Measurements from ENCODE around the gene SBF2.

SBF2 gene

DNA sequence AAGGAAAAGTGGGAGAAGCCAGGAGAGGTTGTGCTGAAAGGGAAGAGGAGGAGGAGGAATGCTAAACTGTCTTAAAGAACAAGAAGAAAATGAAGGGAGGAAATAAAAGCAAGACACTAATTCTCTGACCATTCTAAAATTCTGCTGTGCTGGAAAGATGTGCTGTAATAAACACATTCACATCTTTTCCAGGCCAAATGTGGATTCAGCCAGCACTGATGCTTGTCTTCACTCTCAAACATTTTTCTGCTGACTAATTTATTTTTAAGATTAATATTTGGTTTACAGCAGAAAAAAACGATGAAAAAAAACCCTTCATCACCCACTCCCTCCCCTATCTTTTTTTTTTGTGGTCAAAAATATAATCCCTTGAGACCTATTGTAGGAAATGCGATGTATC lies 406.5 kb downstream of the SBF2 start:
- TF ChIP-seq, protein P1, sequence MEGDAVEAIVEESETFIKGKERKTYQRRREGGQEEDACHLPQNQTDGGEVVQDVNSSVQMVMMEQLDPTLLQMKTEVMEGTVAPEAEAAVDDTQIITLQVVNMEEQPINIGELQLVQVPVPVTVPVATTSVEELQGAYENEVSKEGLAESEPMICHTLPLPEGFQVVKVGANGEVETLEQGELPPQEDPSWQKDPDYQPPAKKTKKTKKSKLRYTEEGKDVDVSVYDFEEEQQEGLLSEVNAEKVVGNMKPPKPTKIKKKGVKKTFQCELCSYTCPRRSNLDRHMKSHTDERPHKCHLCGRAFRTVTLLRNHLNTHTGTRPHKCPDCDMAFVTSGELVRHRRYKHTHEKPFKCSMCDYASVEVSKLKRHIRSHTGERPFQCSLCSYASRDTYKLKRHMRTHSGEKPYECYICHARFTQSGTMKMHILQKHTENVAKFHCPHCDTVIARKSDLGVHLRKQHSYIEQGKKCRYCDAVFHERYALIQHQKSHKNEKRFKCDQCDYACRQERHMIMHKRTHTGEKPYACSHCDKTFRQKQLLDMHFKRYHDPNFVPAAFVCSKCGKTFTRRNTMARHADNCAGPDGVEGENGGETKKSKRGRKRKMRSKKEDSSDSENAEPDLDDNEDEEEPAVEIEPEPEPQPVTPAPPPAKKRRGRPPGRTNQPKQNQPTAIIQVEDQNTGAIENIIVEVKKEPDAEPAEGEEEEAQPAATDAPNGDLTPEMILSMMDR (IDR thresholded peaks at IDR 0.05; ENCODE audit: borderline replicate concordance, insufficient read depth, low read depth, low read length): no peak
- H3K4me3 ChIP-seq (ENCODE audit: low read depth, low read length): no peak overlapping the region

DNA sequence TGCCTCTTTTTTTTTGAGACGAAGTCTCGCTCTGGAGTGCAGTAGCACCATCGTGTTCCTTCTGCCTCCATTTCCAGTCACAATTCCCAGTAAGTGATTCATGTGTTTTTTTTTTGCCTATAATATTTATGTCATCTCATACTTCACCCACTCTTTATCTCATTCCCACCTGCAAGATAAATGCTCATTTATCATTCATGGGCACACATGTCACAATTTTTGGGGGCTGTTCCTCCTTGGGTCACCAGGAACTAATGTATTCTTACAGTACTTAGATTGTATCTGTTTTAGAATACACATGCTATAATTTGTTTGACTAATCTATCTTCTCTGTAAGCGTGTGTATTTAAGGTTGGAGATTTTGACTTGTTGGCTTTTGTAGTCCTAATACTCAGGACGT lies 407.4 kb downstream of the SBF2 start:
- H3K4me3 ChIP-seq (ENCODE audit: low read depth, low read length): no peak overlapping the region
- TF ChIP-seq, protein P1 (IDR thresholded peaks at IDR 0.05; ENCODE audit: borderline replicate concordance, insufficient read depth, low read depth, low read length): no peak

DNA sequence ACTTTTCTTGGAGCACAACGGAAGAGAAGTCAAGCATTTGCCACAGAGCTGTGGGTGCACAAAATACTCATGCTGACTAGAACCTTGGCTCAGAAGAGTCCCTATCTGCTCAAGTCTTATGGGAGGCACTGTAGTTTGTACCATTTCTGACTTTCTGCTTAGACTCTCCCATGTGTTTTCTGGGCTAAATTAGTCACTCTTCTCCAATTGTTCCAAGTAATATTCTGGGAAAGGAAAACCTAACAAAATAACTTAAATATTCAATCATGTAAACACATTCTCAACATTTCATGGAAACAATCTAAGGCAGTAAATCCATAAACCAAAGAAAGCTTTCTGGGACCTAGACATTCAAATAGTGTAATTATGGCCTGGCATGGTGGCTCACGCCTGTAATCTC lies 409.4 kb downstream of the SBF2 start:
- H3K4me3 ChIP-seq (ENCODE audit: low read depth, low read length): no peak overlapping the region
- TF ChIP-seq, protein P1 (IDR thresholded peaks at IDR 0.05; ENCODE audit: borderline replicate concordance, insufficient read depth, low read depth, low read length): no peak

DNA sequence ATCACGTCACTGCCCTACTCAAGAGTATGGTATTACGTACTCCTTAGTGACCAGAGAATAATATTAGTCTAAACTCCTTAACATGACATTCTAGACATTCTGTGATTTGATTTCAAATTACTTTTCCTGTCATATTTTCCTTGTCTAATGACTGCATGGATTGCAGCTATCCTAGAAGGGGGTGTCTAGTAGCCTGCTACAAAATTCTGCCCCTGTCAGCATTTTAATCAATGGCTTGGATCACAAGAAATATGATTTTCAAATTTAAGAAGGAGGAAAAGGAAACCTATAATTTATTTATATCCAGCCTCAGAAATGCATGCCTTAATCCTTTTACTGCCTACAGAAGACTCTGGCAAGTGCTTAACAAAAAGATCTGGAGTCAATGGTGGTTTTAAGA lies 413.4 kb downstream of the SBF2 start:
- TF ChIP-seq, protein P1 (IDR thresholded peaks at IDR 0.05; ENCODE audit: borderline replicate concordance, insufficient read depth, low read depth, low read length): no peak

DNA sequence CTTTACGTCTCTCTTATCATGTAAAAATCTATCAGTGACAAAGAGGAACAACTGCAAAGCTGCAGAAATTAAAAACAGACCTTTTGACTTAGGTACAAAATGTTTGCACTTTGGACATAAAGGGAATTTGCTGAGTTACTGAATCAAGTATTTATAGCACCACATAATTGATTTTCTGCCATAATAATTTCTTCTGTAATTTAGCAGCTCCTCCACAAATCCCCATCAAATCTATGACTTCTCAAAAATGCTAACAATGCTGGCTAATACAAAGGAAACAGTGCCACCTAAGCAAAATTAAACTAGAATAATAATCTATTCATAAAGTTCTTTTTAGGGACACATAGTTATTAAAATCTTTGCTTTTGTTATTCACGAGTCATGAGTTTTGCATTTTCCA lies 415.1 kb downstream of the SBF2 start:
- TF ChIP-seq, protein P1 (IDR thresholded peaks at IDR 0.05; ENCODE audit: borderline replicate concordance, insufficient read depth, low read depth, low read length): no peak
- H3K4me3 ChIP-seq (ENCODE audit: low read depth, low read length): no peak overlapping the region

More for the DNA sequence above, 413.4 kb downstream of the SBF2 start:
- H3K4me3 ChIP-seq (ENCODE audit: low read depth, low read length): no peak overlapping the region

DNA sequence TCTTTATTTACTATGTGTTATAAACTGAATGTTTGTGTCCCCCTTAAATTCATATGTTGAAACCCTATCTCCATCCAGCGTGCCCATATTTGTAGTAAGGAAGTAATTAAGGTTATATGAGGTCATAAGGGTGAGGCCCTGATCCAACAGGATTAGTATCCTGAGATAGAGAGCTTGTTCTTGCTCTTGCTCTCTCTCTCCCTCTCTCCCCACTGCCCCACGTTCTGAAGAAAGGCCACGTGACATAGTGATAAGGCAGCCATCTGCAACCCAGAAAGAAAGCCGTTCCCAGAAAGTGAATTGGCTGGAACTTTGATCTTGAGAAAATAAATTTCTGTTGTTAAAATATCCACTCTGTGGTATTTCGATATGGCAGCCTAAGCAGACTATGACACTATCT lies 417.7 kb downstream of the SBF2 start:
- TF ChIP-seq, protein P1 (IDR thresholded peaks at IDR 0.05; ENCODE audit: borderline replicate concordance, insufficient read depth, low read depth, low read length): no peak
- H3K4me3 ChIP-seq (ENCODE audit: low read depth, low read length): no peak overlapping the region

DNA sequence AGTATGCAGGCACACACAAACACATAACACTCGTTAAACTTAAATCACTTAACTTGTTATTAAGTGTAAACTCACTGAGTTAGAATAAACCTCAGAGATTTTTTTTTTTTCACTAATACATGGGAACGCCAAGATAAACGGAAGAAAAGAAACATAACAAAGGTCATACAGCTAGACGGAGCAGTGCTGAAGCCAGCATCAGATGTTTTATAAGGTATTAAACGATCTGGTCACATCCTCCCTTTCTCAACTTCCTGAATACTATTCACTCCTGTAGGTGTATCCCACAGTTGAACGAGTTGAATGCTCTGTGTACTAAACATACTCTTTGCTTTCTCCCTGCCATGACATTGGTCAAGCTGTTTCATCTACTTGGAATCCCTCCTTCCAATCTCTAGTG lies 418.2 kb downstream of the SBF2 start:
- TF ChIP-seq, protein P1 (IDR thresholded peaks at IDR 0.05; ENCODE audit: borderline replicate concordance, insufficient read depth, low read depth, low read length): no peak
- no peak overlapping the region for H3K4me3 ChIP-seq (ENCODE audit: low read depth, low read length)
